ENCODE results near the gene HTR3A. TPM values are rescaled to one million over a fixed set of nuclear protein-coding genes. Genes with fewer than 3 reads are reported as not detected.

Gene HTR3A
- total and polyA plus RNA-seq, 2 experiments from 2014 or later = 5.8 to 8.1 TPM

GRCh38 chr11:114016986-114017385 lies 42.1 kb downstream of the HTR3A start (continued):
- no peak for TF ChIP-seq ZNF462 (CRISPR knock-in tag; IDR thresholded peaks at IDR 0.05)

- no peak for ATAC-seq
- no peaks in the 10 kb centered on the region for H3K4me1 Mint-ChIP-seq
- no peaks in the 10 kb centered on the region for H3K9me3 Mint-ChIP-seq
- Histone ChIP-seq H3K4me1 (ENCODE audit: insufficient read depth) (no peaks in the 10 kb centered on the region), H2AFZ (no peak overlapping the region), H3K27me3 (ENCODE audit: insufficient read depth) (no peaks in the 10 kb centered on the region), H4K20me1 (replicated peaks; ENCODE audit: insufficient read depth) (no peaks in the 10 kb centered on the region), H3K27ac (ENCODE audit: low read depth) (no peak overlapping the region), H3K4me2 (no peak overlapping the region), H3K36me3 (ENCODE audit: insufficient read depth) (no peaks in the 10 kb centered on the region), H3K9me2 (ENCODE audit: insufficient read depth) (peaks cover 3% of the 10 kb centered on the region; the same call in 1 of the 2 replicates), H3K4me3 (no peak overlapping the region), H3K79me2 (replicated peaks; ENCODE audit: insufficient read depth) (no peaks in the 10 kb centered on the region), H3F3A (replicated peaks; ENCODE audit: low read depth) (no peaks in the 10 kb centered on the region)
- no peak overlapping the region for H3K27ac Mint-ChIP-seq
- H3K36me3 Mint-ChIP-seq (ENCODE audit: low read depth) = no peaks in the 10 kb centered on the region
- DNase-seq (ENCODE audit: low spot score) = no peak
- peaks cover 2% of the 10 kb centered on the region for H3K27me3 Mint-ChIP-seq (ENCODE audit: insufficient read depth, low read depth, poor library complexity)
- no peak for TF ChIP-seq ZNF331 (CRISPR knock-in tag; IDR thresholded peaks at IDR 0.05; ENCODE audit: low read depth)
- TF ChIP-seq STAT1 (IDR thresholded peaks at IDR 0.05; ENCODE audit: unreplicated experiment) = no peak
- TF ChIP-seq POLR2AphosphoS5 (IDR thresholded peaks at IDR 0.05; ENCODE audit: low read depth) = no peak
- TF ChIP-seq ZNF114 (CRISPR knock-in tag; IDR thresholded peaks at IDR 0.05) = no peak
- TF ChIP-seq CTCF (conservative IDR thresholded peaks at IDR 0.05; ENCODE audit: low read depth in 2 of 2) = no peak
- no peak for TF ChIP-seq NANOG (IDR thresholded peaks at IDR 0.05; ENCODE audit: borderline replicate concordance)
- TF ChIP-seq JUNB (IDR thresholded peaks at IDR 0.05; ENCODE audit: unreplicated experiment) = no peak
- no peak for TF ChIP-seq ETS1 (IDR thresholded peaks at IDR 0.05)
- H3K4me3 Mint-ChIP-seq = no peak overlapping the region
Observed at GRCh38 chr11:114017723-114018122, 42.8 kb downstream of the HTR3A start.
